LNCAP (cell line): ENCODE measurements around the gene NPSR1.

ENCODE experiments used
- TF ChIP-seq, protein P1 (sequence below): fragments of 450-650 bp; IDR thresholded peaks from 2 replicates; pipeline ENCODE4 v1.5.1; 2017; ENCODE audit warnings: mild to moderate bottlenecking

NPSR1 gene

DNA sequence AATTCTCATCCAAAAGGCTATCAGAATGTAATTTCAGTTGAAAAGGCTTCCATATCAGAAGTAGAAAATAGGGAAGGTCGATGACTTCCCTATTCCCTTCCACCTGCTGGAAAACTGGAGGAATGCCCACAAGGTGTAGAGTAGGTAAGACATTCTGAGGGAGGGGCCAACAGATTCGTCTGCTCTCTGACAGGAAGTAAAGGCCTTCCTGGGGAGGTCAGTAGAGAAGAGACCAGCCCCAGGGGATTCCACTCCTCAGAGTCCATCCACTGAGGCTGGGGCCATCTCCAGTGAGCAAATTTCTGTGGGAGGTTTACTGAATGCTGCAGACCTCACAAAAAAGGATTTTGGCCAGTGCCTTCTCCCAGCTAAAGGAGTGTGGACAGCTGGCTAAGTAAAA, 19.5 kb downstream of the NPSR1 start:
- TF ChIP-seq, protein P1, sequence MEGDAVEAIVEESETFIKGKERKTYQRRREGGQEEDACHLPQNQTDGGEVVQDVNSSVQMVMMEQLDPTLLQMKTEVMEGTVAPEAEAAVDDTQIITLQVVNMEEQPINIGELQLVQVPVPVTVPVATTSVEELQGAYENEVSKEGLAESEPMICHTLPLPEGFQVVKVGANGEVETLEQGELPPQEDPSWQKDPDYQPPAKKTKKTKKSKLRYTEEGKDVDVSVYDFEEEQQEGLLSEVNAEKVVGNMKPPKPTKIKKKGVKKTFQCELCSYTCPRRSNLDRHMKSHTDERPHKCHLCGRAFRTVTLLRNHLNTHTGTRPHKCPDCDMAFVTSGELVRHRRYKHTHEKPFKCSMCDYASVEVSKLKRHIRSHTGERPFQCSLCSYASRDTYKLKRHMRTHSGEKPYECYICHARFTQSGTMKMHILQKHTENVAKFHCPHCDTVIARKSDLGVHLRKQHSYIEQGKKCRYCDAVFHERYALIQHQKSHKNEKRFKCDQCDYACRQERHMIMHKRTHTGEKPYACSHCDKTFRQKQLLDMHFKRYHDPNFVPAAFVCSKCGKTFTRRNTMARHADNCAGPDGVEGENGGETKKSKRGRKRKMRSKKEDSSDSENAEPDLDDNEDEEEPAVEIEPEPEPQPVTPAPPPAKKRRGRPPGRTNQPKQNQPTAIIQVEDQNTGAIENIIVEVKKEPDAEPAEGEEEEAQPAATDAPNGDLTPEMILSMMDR: no peak

DNA sequence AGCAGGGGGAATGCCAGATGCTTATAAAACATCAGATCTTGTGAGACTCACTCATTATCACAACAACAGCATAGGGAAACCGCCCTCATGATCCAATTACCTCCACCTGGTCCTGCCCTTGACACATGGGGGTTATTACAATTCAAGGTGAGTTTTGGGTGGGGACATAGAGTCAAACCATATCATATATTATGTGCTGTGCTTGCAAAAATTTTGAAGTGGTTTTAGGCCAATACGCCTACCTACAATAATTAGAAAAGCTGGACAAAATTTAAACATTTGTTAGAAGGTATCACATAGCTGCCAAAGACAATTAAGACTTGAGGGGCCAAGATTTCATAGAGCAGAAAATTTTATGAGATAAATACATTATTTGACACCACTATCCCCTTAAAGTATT, 29.5 kb downstream of the NPSR1 start:
- TF ChIP-seq, protein P1: no peak

DNA sequence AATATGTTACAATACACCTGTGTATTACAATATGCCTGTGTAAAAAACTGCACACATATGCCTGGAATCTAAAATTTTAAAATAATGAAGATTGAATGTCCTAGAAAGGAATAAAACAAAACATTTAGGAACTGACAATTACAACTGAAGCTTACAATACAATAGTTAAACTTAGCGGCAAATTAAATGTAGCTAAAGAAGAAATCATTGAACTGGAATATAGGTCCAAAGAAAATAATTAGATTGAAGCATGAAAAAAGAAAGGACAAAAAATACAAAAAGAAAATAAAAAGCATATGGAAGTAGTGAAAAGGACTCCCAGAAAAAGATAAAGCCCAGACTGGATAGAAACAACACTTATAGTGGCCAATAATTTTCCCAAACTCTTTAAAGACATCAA, 38.4 kb downstream of the NPSR1 start:
- TF ChIP-seq, protein P1: no peak

DNA sequence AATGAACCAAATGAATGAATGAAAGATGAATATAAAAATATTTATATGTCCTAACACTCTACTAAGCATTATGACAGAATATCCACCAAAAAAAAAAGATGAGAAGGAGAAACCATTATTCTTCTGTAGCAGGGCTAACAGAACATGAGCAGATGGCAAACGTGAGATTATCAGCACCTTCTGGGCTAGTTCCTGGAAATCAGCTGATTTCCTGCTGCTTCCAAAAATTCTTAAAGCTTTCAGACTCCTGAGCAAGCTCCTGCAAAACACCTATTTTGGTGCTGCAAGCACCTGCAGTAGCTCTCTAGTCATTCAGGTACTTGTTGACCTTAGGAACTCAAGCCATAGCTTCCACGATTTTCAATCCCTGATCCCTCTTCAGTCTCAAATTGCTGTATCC, 51.8 kb downstream of the NPSR1 start:
- TF ChIP-seq, protein P1: no peak

DNA sequence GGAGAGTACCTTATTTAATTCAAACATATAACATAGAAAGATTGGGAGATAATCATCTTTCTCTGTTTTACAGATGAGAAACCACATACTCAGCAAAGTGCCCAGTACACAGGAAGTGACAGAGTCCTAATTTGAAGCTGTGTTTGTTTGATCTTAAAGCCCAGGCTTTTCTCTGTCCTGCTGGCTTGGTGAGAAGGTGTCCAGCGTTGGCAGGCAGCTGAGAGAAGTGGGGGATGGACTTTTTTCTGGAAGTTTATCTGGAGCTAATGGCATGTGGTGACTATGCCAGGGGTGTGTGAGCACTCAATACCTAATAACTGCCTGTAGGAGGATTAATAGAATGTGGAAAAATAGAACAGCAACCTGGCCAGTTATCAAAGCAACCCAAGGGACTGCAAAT, 60.8 kb downstream of the NPSR1 start:
- TF ChIP-seq, protein P1: no peak

DNA sequence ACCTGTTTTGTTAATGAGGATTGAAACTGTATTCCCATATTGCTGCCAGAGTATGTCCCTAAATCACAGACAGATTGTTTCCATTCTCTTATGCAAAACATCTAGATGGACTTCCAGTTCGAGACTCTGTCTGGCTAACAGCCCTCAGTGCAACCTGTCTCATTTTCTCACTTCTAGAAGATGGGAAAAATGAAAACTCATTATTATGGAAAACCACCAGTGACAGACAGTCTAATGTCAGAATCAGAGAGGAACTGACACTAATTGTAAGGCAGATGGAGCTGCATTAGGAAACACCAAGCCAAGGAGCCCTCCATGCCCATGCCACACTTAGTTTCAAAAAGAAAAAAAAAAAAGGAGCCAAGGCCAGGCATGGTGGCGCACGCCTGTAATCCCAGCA, 61.6 kb downstream of the NPSR1 start:
- TF ChIP-seq, protein P1: no peak

DNA sequence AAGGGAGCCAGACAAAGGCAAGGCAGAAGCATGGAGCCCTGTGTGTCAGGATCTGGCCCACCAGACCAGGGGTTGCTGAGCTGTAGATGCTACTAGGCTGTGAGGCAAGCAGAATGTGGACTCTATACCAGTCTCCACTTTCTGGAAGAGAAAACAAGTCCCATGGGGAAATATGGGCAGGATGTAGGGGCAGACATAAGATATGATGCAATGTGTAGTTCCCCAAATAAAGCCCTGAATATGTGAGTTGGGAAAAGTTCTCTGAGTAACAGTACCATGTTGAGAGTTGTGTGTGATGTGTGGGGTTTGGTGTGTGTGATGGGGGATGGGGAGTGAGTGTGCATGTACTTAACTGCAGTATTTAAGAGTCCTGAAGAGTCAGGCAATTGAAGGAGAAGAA, 62.3 kb downstream of the NPSR1 start:
- TF ChIP-seq, protein P1: no peak

DNA sequence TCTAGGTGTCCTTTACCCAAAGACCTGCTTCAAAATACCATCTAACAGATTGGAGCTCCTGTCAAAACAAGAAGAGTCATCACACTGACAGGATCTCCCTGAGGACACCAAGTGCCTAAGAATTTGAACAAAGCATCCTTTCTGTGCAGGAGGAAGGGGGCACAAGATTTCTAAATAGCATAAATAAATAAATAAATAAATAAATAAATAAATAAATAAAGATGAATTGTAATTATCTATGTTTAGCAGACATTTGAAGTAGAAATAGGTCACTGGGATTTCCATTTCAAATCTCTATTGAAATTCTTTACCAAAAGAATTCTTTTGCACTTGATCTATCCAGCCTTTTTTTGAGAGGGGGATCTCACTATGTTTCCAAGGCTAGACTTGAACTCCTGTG, 65.3 kb downstream of the NPSR1 start:
- TF ChIP-seq, protein P1: no peak
